Measurements from ENCODE around the gene SEL1L. TPM values are rescaled to one million over a fixed set of nuclear protein-coding genes. Genes with fewer than 3 reads are reported as not detected.
A peak's percentile ranks its signal among the peaks of the same experiment; 100 is the strongest.
"Not testable (repeated sequence)": the region's sequence is repeated elsewhere in the genome, so short reads cannot be mapped to it uniquely, and the experiment has no call there.

The SEL1L gene
- total RNA-seq, 2 donors from 2014 or later: 32.9 to 36.6 TPM

GRCh38 chr14:81464253-81465002, 69.2 kb downstream of the SEL1L start:
- Histone ChIP-seq H3K27ac (no peak overlapping the region), H3K36me3 (no peaks in the 10 kb centered on the region), H3K27me3 (no peaks in the 10 kb centered on the region), H3K9me3 (no peaks in the 10 kb centered on the region), H3K4me1 (no peaks in the 10 kb centered on the region), H3K4me3 (peak overlapping the region; percentile 2 to 40)
- peak; percentile 63 to 91 for TF ChIP-seq CTCF (IDR thresholded peaks at IDR 0.05)
- no peak for DNase-seq (ENCODE audit: low spot score)

GRCh38 chr14:81462356-81462755, 71.3 kb downstream of the SEL1L start:
- not testable (repeated sequence) for H3K9me3 ChIP-seq; H3K36me3 ChIP-seq; H3K27ac ChIP-seq; H3K4me1 ChIP-seq; DNase-seq (ENCODE audit: low spot score); H3K4me3 ChIP-seq; H3K27me3 ChIP-seq

- no peak for DNase-seq (ENCODE audit: low spot score)
- no peak for TF ChIP-seq CTCF (IDR thresholded peaks at IDR 0.05)
- no peak overlapping the region for H3K27ac ChIP-seq
Measured at GRCh38 chr14:81459912-81460311, 73.7 kb downstream of the SEL1L start.

GRCh38 chr14:81458352-81458751, 75.3 kb downstream of the SEL1L start:
- Histone ChIP-seq H3K4me1 (no peaks in the 10 kb centered on the region), H3K27me3 (no peaks in the 10 kb centered on the region), H3K27ac (no peak overlapping the region), H3K4me3 (no peak overlapping the region), H3K9me3 (no peaks in the 10 kb centered on the region), H3K36me3 (no peaks in the 10 kb centered on the region)
- no peak for DNase-seq (ENCODE audit: low spot score)
- TF ChIP-seq CTCF (IDR thresholded peaks at IDR 0.05): no peak

More at GRCh38 chr14:81459912-81460311, 73.7 kb downstream of the SEL1L start:
- H3K4me1 ChIP-seq: no peaks in the 10 kb centered on the region
- H3K27me3 ChIP-seq: no peaks in the 10 kb centered on the region
- no peaks in the 10 kb centered on the region for H3K9me3 ChIP-seq
- H3K4me3 ChIP-seq: no peak overlapping the region
- no peaks in the 10 kb centered on the region for H3K36me3 ChIP-seq

GRCh38 chr14:81455390-81455789, 78.3 kb downstream of the SEL1L start:
- no peaks in the 10 kb centered on the region for H3K4me1 ChIP-seq
- no peak overlapping the region for H3K27ac ChIP-seq
- no peaks in the 10 kb centered on the region for H3K27me3 ChIP-seq
- DNase-seq (ENCODE audit: low spot score): no peak
- no peaks in the 10 kb centered on the region for H3K9me3 ChIP-seq
- no peak overlapping the region for H3K4me3 ChIP-seq
- H3K36me3 ChIP-seq: no peaks in the 10 kb centered on the region
- no peak for TF ChIP-seq CTCF (IDR thresholded peaks at IDR 0.05)

- no peak for TF ChIP-seq CTCF (IDR thresholded peaks at IDR 0.05)
- no peak overlapping the region for H3K4me3 ChIP-seq
- no peaks in the 10 kb centered on the region for H3K27me3 ChIP-seq
- H3K9me3 ChIP-seq: no peaks in the 10 kb centered on the region
- H3K4me1 ChIP-seq: peaks cover 0 to 5% of the 10 kb centered on the region in 2 donors
- no peak overlapping the region for H3K27ac ChIP-seq
- DNase-seq (ENCODE audit: low spot score): no peak
- H3K36me3 ChIP-seq: no peaks in the 10 kb centered on the region
Measured at GRCh38 chr14:81454572-81455218, 79.0 kb downstream of the SEL1L start.

Measured in right atrium auricular region (tissue), 2 donors.